Progenitor cell of endocrine pancreas (in vitro differentiated cells): Measurements from ENCODE around the gene ZFYVE19. TPM values are rescaled to one million over a fixed set of nuclear protein-coding genes. Genes with fewer than 3 reads are reported as not detected.

Experiments
- DNase-seq: peaks from one replicate; pipeline ENCODE4 v3.0.0; 2021; ENCODE audit warnings: low spot score; ENCODE audit not compliant: unreplicated experiment
- H3K27ac Mint-ChIP-seq: 2 replicates; pipeline ENCODE4 v1.8.0; 2021; ENCODE audit warnings: mild to moderate bottlenecking, moderate library complexity, mixed read lengths
- H3K27me3 Mint-ChIP-seq: 2 replicates; pipeline ENCODE4 v1.8.0; 2021; ENCODE audit warnings: mixed read lengths
- H3K36me3 Mint-ChIP-seq: 2 replicates; pipeline ENCODE4 v1.8.0; 2022; ENCODE audit warnings: mixed read lengths; ENCODE audit not compliant: insufficient read depth
- H3K4me1 Mint-ChIP-seq: 2 replicates; pipeline ENCODE4 v1.8.0; 2021; ENCODE audit warnings: low read depth, mixed read lengths
- H3K4me3 Mint-ChIP-seq: 2 replicates; pipeline ENCODE4 v1.8.0; 2021; ENCODE audit warnings: low read depth, mild to moderate bottlenecking, moderate library complexity, mixed read lengths
- H3K9me3 Mint-ChIP-seq: 2 replicates; pipeline ENCODE4 v1.8.0; 2021; ENCODE audit warnings: low read depth, mixed read lengths
- total RNA-seq: library from RNA; stranded (reverse); gene quantifications from 2 replicates; pipeline ENCODE4 v1.2.1, GENCODE V29; 2021
- TF ChIP-seq, protein P1 (sequence below): fragments of 200-600 bp; sonication (generic); IDR thresholded peaks from one replicate; pipeline ENCODE4 v1.5.0; 2021; ENCODE audit warnings: antibody characterized with exemption, mild to moderate bottlenecking; ENCODE audit not compliant: unreplicated experiment

ZFYVE19 gene
- total RNA-seq, 1 donor from 2014 or later = 25.2 TPM

DNA sequence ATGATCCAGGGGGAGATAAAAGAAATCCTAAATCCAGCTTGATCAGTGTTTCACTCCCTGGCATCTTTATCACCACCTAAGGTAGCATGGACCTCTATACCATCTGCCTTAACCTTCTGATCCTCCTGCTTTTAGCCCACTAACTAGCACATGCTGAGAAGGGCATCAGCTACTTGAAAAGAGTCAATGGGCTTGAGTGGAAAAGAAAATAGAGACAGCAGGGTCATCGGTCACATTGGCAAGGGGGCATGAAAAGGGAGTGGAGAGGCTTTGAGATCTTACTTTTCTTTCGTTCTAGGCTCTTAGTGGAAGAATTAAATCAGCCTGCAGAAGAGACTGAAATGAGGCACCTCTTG, 239 bp upstream of the ZFYVE19 start:
- TF ChIP-seq, protein P1, sequence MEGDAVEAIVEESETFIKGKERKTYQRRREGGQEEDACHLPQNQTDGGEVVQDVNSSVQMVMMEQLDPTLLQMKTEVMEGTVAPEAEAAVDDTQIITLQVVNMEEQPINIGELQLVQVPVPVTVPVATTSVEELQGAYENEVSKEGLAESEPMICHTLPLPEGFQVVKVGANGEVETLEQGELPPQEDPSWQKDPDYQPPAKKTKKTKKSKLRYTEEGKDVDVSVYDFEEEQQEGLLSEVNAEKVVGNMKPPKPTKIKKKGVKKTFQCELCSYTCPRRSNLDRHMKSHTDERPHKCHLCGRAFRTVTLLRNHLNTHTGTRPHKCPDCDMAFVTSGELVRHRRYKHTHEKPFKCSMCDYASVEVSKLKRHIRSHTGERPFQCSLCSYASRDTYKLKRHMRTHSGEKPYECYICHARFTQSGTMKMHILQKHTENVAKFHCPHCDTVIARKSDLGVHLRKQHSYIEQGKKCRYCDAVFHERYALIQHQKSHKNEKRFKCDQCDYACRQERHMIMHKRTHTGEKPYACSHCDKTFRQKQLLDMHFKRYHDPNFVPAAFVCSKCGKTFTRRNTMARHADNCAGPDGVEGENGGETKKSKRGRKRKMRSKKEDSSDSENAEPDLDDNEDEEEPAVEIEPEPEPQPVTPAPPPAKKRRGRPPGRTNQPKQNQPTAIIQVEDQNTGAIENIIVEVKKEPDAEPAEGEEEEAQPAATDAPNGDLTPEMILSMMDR = no peak
- Mint-ChIP-seq H3K27ac (peak overlapping the region; percentile 95), H3K27me3 (no peaks in the 10 kb centered on the region), H3K36me3 (no peaks in the 10 kb centered on the region), H3K4me1 (peaks cover 11% of the 10 kb centered on the region), H3K4me3 (peak overlapping the region; percentile 99), H3K9me3 (no peaks in the 10 kb centered on the region)
- DNase-seq = no peak

DNA sequence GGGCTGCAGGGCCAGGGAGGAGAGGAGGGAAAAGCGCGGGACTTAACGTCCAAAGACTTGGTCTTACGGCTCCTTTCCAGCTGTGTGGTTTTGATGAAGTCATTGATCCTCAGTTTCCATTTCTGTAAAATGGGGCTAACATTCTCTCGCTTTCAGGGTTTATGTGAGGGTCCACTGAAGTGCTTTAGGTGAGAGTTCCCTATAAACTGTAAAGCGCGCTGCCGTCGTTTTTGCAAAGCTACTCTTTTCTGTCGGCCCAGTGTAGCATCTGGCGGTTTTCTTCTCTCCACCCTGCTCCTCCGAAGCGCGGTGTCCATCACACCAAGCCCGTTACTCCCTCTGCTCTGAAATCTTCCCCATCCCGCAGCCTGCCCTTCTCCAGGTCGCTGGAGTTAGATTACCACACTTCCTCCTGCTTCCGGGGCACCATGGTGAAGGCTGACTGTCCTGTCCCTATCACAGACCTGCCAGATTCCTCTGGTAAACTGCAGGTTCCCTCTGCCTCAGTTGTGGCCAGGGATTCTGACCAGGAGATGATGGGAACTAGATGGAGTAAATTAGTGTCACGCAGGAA, 1.1 kb downstream of the ZFYVE19 start:
- no peak for DNase-seq
- Mint-ChIP-seq H3K36me3 (no peaks in the 10 kb centered on the region), H3K9me3 (no peaks in the 10 kb centered on the region), H3K4me3 (peak overlapping the region; percentile 99), H3K4me1 (peaks cover 11% of the 10 kb centered on the region), H3K27ac (peak overlapping the region; percentile 95), H3K27me3 (no peaks in the 10 kb centered on the region)
- TF ChIP-seq, protein P1 = no peak

DNA sequence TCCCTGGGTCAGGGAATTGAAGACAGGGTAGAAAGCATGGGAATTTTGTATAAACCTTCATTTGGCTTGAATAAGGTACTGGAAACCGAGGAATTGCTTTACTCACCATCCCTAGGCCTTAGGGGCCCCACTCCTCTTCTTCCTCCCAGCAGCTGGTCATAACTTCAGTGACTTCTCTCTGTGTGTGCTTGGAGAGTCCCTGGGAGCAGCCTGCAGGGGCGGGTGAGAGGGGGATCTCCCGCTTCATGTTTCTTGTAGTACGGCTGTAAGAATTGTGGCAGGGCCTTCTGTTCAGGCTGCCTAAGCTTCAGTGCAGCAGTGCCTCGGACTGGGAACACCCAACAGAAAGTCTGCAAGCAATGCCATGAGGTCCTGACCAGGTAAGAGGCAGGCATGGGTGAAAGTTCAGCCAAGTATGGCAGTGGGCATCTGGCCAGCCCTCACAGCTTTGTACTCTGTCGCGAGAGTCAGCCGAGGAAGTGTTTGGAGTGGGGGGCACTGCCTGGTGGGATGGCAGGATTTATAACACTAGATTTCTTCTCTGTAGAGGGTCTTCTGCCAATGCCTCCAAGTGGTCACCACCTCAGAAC, 2.1 kb downstream of the ZFYVE19 start:
- DNase-seq = no peak
- Mint-ChIP-seq H3K9me3 (no peaks in the 10 kb centered on the region), H3K4me1 (peaks cover 11% of the 10 kb centered on the region), H3K4me3 (peak overlapping the region; percentile 32), H3K27me3 (no peaks in the 10 kb centered on the region), H3K27ac (no peak overlapping the region), H3K36me3 (no peaks in the 10 kb centered on the region)
- TF ChIP-seq, protein P1 = no peak

DNA sequence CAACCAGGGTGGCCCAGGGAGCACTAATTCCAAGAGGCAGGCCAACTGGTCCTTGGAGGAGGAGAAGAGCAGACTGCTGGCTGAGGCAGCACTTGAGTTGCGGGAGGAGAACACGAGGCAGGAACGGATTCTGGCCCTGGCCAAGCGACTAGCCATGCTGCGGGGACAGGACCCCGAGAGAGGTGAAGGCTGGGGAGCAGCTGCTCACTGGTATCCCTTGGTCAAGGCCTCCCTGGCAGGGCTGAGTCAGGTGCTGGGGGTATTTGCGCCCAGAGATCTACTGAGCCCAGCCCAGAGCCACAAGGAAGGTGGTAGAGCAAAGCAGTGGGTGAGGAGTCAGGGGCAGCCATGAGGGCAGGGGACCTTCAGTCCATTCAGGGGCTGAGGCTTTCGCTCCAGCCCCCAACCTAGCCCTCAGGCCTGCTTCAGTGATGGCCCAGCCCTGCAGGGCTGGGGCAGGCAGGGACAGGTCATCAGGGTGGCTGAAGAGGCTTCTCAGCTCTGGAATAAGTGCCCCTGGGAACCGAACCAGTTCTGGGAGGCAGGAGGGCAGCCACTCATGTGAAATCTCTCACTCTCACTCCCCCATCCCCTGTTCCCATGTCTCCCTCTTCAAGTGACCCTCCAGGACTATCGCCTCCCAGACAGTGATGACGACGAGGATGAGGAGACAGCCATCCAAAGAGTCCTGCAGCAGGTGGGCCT, 6.0 kb downstream of the ZFYVE19 start:
- Mint-ChIP-seq H3K4me1 (peaks cover 5% of the 10 kb centered on the region), H3K27ac (no peak overlapping the region), H3K4me3 (no peak overlapping the region), H3K9me3 (no peaks in the 10 kb centered on the region), H3K27me3 (no peaks in the 10 kb centered on the region), H3K36me3 (peaks cover 6% of the 10 kb centered on the region)
- DNase-seq = no peak
- TF ChIP-seq, protein P1 = no peak

DNA sequence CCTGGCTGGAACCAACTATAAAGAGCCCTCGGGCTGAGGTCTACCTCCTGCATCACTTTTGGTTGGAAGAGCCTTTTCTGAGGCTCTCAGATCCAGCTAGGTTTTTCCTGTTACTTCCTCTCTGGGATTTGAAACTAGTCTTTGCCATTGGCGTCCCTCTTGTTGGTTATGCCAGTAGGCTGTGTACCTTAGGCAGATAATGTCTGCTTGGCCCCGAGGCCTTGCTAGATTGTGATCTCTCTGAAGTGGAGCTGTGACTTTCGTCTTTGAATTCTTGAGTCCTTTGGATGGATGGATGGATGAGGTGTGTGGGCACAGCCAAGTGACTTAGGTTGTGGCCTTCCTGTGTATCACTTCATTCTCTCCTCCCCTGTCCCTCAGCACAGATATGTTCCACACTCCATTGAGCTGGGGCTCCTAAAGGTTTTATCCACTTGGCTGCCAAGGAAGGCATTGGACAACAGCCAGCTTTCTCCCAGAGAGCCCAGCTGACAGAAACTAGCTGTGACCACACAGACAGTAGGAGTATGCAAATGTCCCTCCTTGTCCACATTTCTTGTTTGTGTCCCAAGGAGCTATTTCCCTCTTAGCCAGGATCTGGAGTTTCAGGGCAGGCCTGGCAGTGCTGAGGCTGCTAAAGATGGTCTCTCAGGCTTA, 8.3 kb downstream of the ZFYVE19 start:
- H3K27me3 Mint-ChIP-seq = no peaks in the 10 kb centered on the region
- H3K4me3 Mint-ChIP-seq = no peak overlapping the region
- peaks cover 6% of the 10 kb centered on the region for H3K36me3 Mint-ChIP-seq
- TF ChIP-seq, protein P1 = no peak
- no peaks in the 10 kb centered on the region for H3K9me3 Mint-ChIP-seq
- no peaks in the 10 kb centered on the region for H3K4me1 Mint-ChIP-seq
- no peak overlapping the region for H3K27ac Mint-ChIP-seq
- no peak for DNase-seq
